Measurements from ENCODE around the gene TRIM8. TPM values are rescaled to one million over a fixed set of nuclear protein-coding genes. Genes with fewer than 3 reads are reported as not detected.

The TRIM8 gene
- total and polyA plus RNA-seq, 5 experiments from 2014 or later = 27.5 to 67.3 (median 53.2) TPM

DNA sequence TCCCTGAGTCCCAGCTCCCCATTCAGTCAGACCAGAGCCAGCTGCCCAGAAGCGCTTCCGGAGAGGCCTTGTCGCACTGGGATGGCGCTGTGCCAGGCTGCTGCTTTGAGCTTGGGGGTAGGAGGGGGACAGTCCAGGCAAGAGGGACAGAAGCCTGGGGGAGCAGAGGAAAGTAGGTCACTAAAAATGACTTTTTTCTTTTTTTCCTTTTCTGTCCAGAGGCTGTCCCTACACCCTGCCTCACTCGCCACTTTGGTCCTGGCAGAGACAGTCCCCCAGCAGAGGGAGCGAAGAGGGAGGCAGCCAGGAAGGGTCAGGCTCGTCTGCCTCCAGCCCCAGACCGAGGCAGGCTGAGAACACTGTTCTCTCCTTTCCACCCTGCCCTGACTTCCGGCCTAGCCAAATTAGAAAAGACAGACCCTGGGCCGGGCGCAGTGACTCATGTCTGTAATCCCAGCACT is 15.8 kb upstream of the TRIM8 start:
- H3K27ac Mint-ChIP-seq = peak overlapping the region in 2 of 10 donors; percentile 9 to 15
- POLR2A ChIA-PET = interaction anchor here (0.6 to 2.4 kb wide), 3 partner anchors 16 to 31 kb away, joined by 3 to 7 read pairs (median 5); partner anchors contain the start of gene TRIM8
- H3K9me3 Mint-ChIP-seq = no peaks in the 10 kb centered on the region
- H3K36me3 Mint-ChIP-seq = peaks cover 0 to 2% (median 0%) of the 10 kb centered on the region in 3 donors
- no peak for ATAC-seq
- H3K27me3 Mint-ChIP-seq = no peaks in the 10 kb centered on the region
- DNase-seq = peak in 1 of 10 donors; percentile 45
- H3K4me1 Mint-ChIP-seq = peaks cover 17 to 27% (median 23%) of the 10 kb centered on the region in 4 donors
- no peak overlapping the region for H3K4me3 Mint-ChIP-seq

GRCh38 chr10:102629661-102630614 is 14.3 kb upstream of the TRIM8 start:
- H3K9me3 Mint-ChIP-seq = no peaks in the 10 kb centered on the region
- ATAC-seq (no peak), DNase-seq (no peak)
- H3K27ac Mint-ChIP-seq = peak overlapping the region in 6 of 10 donors; percentile 43 to 77 (median 54)
- peaks cover 0 to 2% (median 0%) of the 10 kb centered on the region in 3 donors for H3K36me3 Mint-ChIP-seq
- POLR2A ChIA-PET = interaction anchor here (0.9 kb wide), 1 partner anchor 16 kb away, joined by 3 read pairs; no protein-coding TSS in a partner anchor
- H3K4me1 Mint-ChIP-seq = peaks cover 23 to 42% (median 36%) of the 10 kb centered on the region in 4 donors
- no peak overlapping the region for H3K4me3 Mint-ChIP-seq
- no peaks in the 10 kb centered on the region for H3K27me3 Mint-ChIP-seq

DNA sequence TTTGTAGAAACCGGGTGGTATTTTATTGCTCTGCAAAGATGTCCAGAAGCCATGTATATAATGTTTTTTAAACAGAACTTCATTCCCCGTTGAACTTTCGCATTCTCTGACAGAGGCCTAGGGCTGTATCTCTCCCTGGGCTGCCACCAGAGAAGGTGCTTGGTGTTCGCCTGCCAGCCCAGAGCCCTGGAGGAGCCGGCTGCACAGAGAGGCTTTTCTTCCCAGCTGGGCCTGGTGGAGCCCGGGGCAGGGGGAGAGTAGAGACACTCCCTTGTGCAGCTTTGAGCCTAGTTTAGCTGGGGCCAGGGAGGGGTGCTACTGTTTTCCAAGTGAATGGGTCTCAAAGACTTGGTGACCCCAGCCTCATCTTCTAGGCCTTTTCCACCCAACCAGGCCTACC is 13.6 kb upstream of the TRIM8 start:
- no peak overlapping the region for H3K4me3 Mint-ChIP-seq
- no peak for DNase-seq
- POLR2A ChIA-PET = interaction anchor here (0.9 kb wide), 1 partner anchor 15 kb away, joined by 3 read pairs; no protein-coding TSS in a partner anchor
- H3K36me3 Mint-ChIP-seq = peaks cover 0 to 2% (median 0%) of the 10 kb centered on the region in 3 donors
- ATAC-seq = no peak
- H3K27ac Mint-ChIP-seq = peak overlapping the region in 6 of 10 donors; percentile 48 to 92 (median 71)
- H3K27me3 Mint-ChIP-seq = no peaks in the 10 kb centered on the region
- no peaks in the 10 kb centered on the region for H3K9me3 Mint-ChIP-seq
- H3K4me1 Mint-ChIP-seq = peaks cover 31 to 48% (median 43%) of the 10 kb centered on the region in 4 donors

DNA sequence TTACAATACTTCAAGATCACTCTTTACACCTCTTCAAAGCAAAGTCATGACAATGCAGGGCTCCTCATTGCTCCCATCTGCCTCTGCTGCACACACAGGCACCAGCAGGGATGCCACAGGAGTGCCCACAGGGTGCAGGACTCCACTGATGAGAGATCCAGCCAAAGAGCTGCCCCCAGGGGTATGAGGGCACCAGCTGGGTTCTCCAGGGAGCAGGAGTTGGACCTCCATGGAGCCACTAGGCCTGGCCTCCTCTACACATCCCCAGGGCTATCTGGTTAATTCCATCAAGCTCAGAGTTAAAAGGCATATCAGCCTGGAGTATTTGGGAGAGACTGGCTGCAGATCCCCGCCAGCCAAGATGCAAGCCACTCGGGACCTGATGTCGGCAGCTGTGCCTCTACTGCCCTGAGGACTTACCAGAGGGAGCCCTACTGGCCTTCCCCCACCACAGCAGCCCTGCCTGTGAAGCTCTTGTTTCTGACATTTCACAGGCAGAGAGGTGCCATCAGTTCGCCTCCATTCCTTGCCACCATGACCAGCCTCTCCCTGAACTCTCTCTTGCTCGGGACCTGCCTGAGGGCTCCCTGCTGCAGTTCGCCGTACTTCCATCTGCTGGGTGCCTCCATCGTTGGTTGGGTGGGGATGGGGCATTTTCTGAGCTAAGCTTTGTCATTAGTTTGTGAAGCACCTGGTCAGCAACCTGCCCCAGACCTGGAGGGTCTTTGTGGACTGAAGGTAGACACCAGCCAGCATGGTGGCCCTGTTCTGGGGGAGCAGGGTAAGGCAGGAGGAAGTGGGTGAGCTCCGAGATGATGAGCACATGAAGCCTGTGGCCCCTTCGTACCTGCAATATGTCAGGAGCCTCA is 12.5 kb upstream of the TRIM8 start:
- Mint-ChIP-seq H3K27ac (peak overlapping the region; percentile 1 to 96 (median 80)), H3K4me3 (peak overlapping the region in 2 of 10 donors; percentile 18 to 22), H3K4me1 (peaks cover 33 to 59% (median 50%) of the 10 kb centered on the region in 4 donors), H3K9me3 (no peaks in the 10 kb centered on the region), H3K27me3 (no peaks in the 10 kb centered on the region), H3K36me3 (peaks cover 0 to 2% (median 0%) of the 10 kb centered on the region in 3 donors)
- ATAC-seq = no peak
- DNase-seq = peak in 1 of 10 donors; percentile 53
- POLR2A ChIA-PET = interaction anchor here (2.1 kb wide), 1 partner anchor 14 kb away, joined by 18 read pairs; the partner anchor contains the start of gene TRIM8

GRCh38 chr10:102632394-102633111 is 11.7 kb upstream of the TRIM8 start:
- Mint-ChIP-seq H3K9me3 (no peaks in the 10 kb centered on the region), H3K36me3 (peaks cover 0 to 2% (median 0%) of the 10 kb centered on the region in 3 donors), H3K27ac (peak overlapping the region; percentile 9 to 96 (median 84)), H3K27me3 (no peaks in the 10 kb centered on the region), H3K4me3 (peak overlapping the region in 7 of 10 donors; percentile 6 to 64 (median 32)), H3K4me1 (peaks cover 34 to 62% (median 53%) of the 10 kb centered on the region in 4 donors)
- POLR2A ChIA-PET = interaction anchor here (2.1 kb wide), 1 partner anchor 13 kb away, joined by 18 read pairs; the partner anchor contains the start of gene TRIM8
- ATAC-seq (peak; percentile 11 to 24), DNase-seq (peak in 1 of 10 donors; percentile 42)

- ATAC-seq (peak; percentile 31), DNase-seq (peak in 1 of 10 donors; percentile 56)
- H3K27me3 Mint-ChIP-seq = no peaks in the 10 kb centered on the region
- peak overlapping the region in 8 of 10 donors; percentile 18 to 66 (median 49) for H3K4me3 Mint-ChIP-seq
- H3K4me1 Mint-ChIP-seq = peaks cover 34 to 62% (median 53%) of the 10 kb centered on the region in 4 donors
- peak overlapping the region; percentile 9 to 96 (median 86) for H3K27ac Mint-ChIP-seq
- H3K36me3 Mint-ChIP-seq = peaks cover 0 to 2% (median 0%) of the 10 kb centered on the region in 3 donors
- POLR2A ChIA-PET = interaction anchor here (2.1 kb wide), 1 partner anchor 12 kb away, joined by 18 read pairs; the partner anchor contains the start of gene TRIM8
- no peaks in the 10 kb centered on the region for H3K9me3 Mint-ChIP-seq
Observed at GRCh38 chr10:102633287-102633686, 11.0 kb upstream of the TRIM8 start.

GRCh38 chr10:102633848-102634247 is 10.4 kb upstream of the TRIM8 start:
- Mint-ChIP-seq H3K9me3 (no peaks in the 10 kb centered on the region), H3K4me3 (peak overlapping the region in 7 of 10 donors; percentile 18 to 50 (median 38)), H3K4me1 (peaks cover 34 to 62% (median 53%) of the 10 kb centered on the region in 4 donors), H3K27ac (peak overlapping the region; percentile 9 to 96 (median 80)), H3K27me3 (no peaks in the 10 kb centered on the region), H3K36me3 (peaks cover 0 to 2% (median 0%) of the 10 kb centered on the region in 3 donors)
- ATAC-seq (no peak), DNase-seq (peak in 1 of 10 donors; percentile 42)
- POLR2A ChIA-PET = no interaction called here

- DNase-seq (peak in 1 of 10 donors; percentile 36), ATAC-seq (no peak)
- POLR2A ChIA-PET = interaction anchor here (1.8 kb wide), 1 partner anchor 11 kb away, joined by 23 read pairs; the partner anchor contains the start of gene TRIM8
- peaks cover 36 to 62% (median 53%) of the 10 kb centered on the region in 4 donors for H3K4me1 Mint-ChIP-seq
- H3K36me3 Mint-ChIP-seq = peaks cover 0 to 2% (median 0%) of the 10 kb centered on the region in 3 donors
- no peaks in the 10 kb centered on the region for H3K9me3 Mint-ChIP-seq
- H3K27me3 Mint-ChIP-seq = no peaks in the 10 kb centered on the region
- peak overlapping the region in 9 of 10 donors; percentile 36 to 92 (median 84) for H3K27ac Mint-ChIP-seq
- H3K4me3 Mint-ChIP-seq = peak overlapping the region in 6 of 10 donors; percentile 10 to 62 (median 35)
Observed at GRCh38 chr10:102634686-102635085, 9.6 kb upstream of the TRIM8 start.

GRCh38 chr10:102635377-102635776 is 8.9 kb upstream of the TRIM8 start:
- Mint-ChIP-seq H3K4me1 (peaks cover 36 to 61% (median 53%) of the 10 kb centered on the region in 4 donors), H3K27ac (peak overlapping the region; percentile 43 to 89 (median 62)), H3K36me3 (peaks cover 0 to 2% (median 0%) of the 10 kb centered on the region in 3 donors), H3K4me3 (peak overlapping the region in 9 of 10 donors; percentile 27 to 74 (median 62)), H3K27me3 (no peaks in the 10 kb centered on the region), H3K9me3 (no peaks in the 10 kb centered on the region)
- POLR2A ChIA-PET = interaction anchor here (0.7 to 1.8 kb wide), 3 partner anchors 10 to 79 kb away, joined by 4 to 23 read pairs (median 4); partner anchors contain the start of genes ARL3, SFXN2 and TRIM8
- peak; percentile 84 to 89 for ATAC-seq
- DNase-seq = peak in 6 of 10 donors; percentile 25 to 58 (median 41)

- Mint-ChIP-seq H3K27me3 (no peaks in the 10 kb centered on the region), H3K9me3 (no peaks in the 10 kb centered on the region), H3K27ac (peak overlapping the region in 1 of 10 donors; percentile 48), H3K4me3 (no peak overlapping the region), H3K36me3 (no peaks in the 10 kb centered on the region), H3K4me1 (peaks cover 21 to 32% (median 25%) of the 10 kb centered on the region in 4 donors)
- ATAC-seq (no peak), DNase-seq (no peak)
- POLR2A ChIA-PET = interaction anchor here (1.1 kb wide), 1 partner anchor 35 kb away, joined by 3 read pairs; no protein-coding TSS in a partner anchor
Observed at GRCh38 chr10:102639537-102639936, 4.7 kb upstream of the TRIM8 start.

- Mint-ChIP-seq H3K9me3 (no peaks in the 10 kb centered on the region), H3K36me3 (no peaks in the 10 kb centered on the region), H3K27ac (peak overlapping the region; percentile 87 to 98 (median 96)), H3K27me3 (no peaks in the 10 kb centered on the region), H3K4me1 (peaks cover 15 to 17% (median 16%) of the 10 kb centered on the region in 4 donors), H3K4me3 (peak overlapping the region; percentile 81 to 98 (median 92))
- DNase-seq = no peak
- POLR2A ChIA-PET = interaction anchor here (0.9 to 1.8 kb wide), 11 partner anchors 15 to 823 kb away, joined by 3 to 26 read pairs (median 5); partner anchors contain the start of genes ACTR1A, ARL3, NFKB2 and OGA
- no peak for ATAC-seq
Observed at GRCh38 chr10:102641402-102641801, 2.9 kb upstream of the TRIM8 start.
